WTC11 (cell line): Measurements from ENCODE around the gene TDRD1. TPM values are rescaled to one million over a fixed set of nuclear protein-coding genes. Genes with fewer than 3 reads are reported as not detected.

ENCODE experiments used
- ATAC-seq: fragments of 200-7000 bp; cut with Tn5 transposase; 2 replicates; pipeline ENCODE4 v1.10.0; 2021; ENCODE audit warnings: mild to moderate bottlenecking, moderate library complexity
- CTCF ChIA-PET: fragments of 300-600 bp; sonication (Branson Sonifier 250); formaldehyde crosslinking; loops from one replicate; lab custom pipeline; 2021; ENCODE audit warnings: antibody characterized with exemption; lab: Charles Lee
- POLR2A ChIA-PET: fragments of 350-600 bp; sonication (Branson Sonifier 250); formaldehyde crosslinking; loops from one replicate; lab custom pipeline; 2021; ENCODE audit warnings: antibody characterized with exemption; lab: Charles Lee
- DNase-seq: peaks from one replicate; pipeline ENCODE4 v3.0.0; 2021; ENCODE audit warnings: low spot score
- H3K27ac Mint-ChIP-seq: 2 replicates; pipeline ENCODE4 v1.8.0; 2021; ENCODE audit warnings: mixed read lengths
- H3K27me3 Mint-ChIP-seq: 2 replicates; pipeline ENCODE4 v1.8.0; 2021; ENCODE audit warnings: low read depth, mild to moderate bottlenecking, moderate library complexity, mixed read lengths
- H3K36me3 Mint-ChIP-seq: 2 replicates; pipeline ENCODE4 v1.8.0; 2021; ENCODE audit warnings: mixed read lengths
- H3K4me1 Mint-ChIP-seq: 2 replicates; pipeline ENCODE4 v1.8.0; 2022; ENCODE audit warnings: mixed read lengths
- H3K4me3 Mint-ChIP-seq: 2 replicates; pipeline ENCODE4 v1.8.0; 2021; ENCODE audit warnings: mild to moderate bottlenecking, moderate library complexity, mixed read lengths
- H3K9me3 Mint-ChIP-seq: 2 replicates; pipeline ENCODE4 v1.8.0; 2021; ENCODE audit warnings: mixed read lengths
- ATF1 ChIP-seq: sonication (generic); formaldehyde crosslinking; IDR thresholded peaks from 2 replicates; pipeline ENCODE4 v1.8.1; 2023; ENCODE audit warnings: mild to moderate bottlenecking, moderate library complexity, missing genetic modification reagents
- ATF3 ChIP-seq: sonication (generic); formaldehyde crosslinking; conservative IDR thresholded peaks from 2 replicates; pipeline ENCODE4 v1.8.1; 2022; ENCODE audit warnings: mild to moderate bottlenecking, missing genetic modification reagents
- ATF6 ChIP-seq: sonication (generic); formaldehyde crosslinking; IDR thresholded peaks from 2 replicates; pipeline ENCODE4 v1.8.1; 2023; ENCODE audit warnings: mild to moderate bottlenecking, missing genetic modification reagents
- CDX4 ChIP-seq: fragments of 250-450 bp; sonication (Bioruptor Pico); IDR thresholded peaks from 2 replicates; pipeline ENCODE4 v1.9.0; 2021; ENCODE audit warnings: moderate library complexity, mild to moderate bottlenecking, inconsistent platforms, borderline replicate concordance
- E2F1 ChIP-seq: sonication (generic); formaldehyde crosslinking; IDR thresholded peaks from 2 replicates; pipeline ENCODE4 v1.8.0; 2022; ENCODE audit warnings: mild to moderate bottlenecking, missing genetic modification reagents
- EMX1 ChIP-seq: fragments of 250-450 bp; sonication (Bioruptor Pico); IDR thresholded peaks from 2 replicates; pipeline ENCODE4 v1.8.0; 2021; ENCODE audit warnings: mild to moderate bottlenecking
- ERG ChIP-seq: fragments of 250-450 bp; sonication (Bioruptor Pico); IDR thresholded peaks from 2 replicates; pipeline ENCODE4 v1.8.0; 2021; ENCODE audit warnings: mild to moderate bottlenecking
- ETV6 ChIP-seq: sonication (generic); formaldehyde crosslinking; IDR thresholded peaks from 2 replicates; pipeline ENCODE4 v1.8.1; 2022; ENCODE audit warnings: mild to moderate bottlenecking, missing genetic modification reagents
- FOXP1 ChIP-seq: sonication (generic); formaldehyde crosslinking; IDR thresholded peaks from 2 replicates; pipeline ENCODE4 v1.8.0; 2022; ENCODE audit warnings: missing genetic modification reagents, mild to moderate bottlenecking, moderate library complexity, borderline replicate concordance
- FOXP4 ChIP-seq: sonication (generic); formaldehyde crosslinking; IDR thresholded peaks from 2 replicates; pipeline ENCODE4 v1.8.0; 2022; ENCODE audit warnings: mild to moderate bottlenecking, missing genetic modification reagents
- GRHL2 ChIP-seq: fragments of 250-450 bp; sonication (Bioruptor Pico); IDR thresholded peaks from 2 replicates; pipeline ENCODE4 v1.8.0; 2022; ENCODE audit warnings: mild to moderate bottlenecking, moderate library complexity; ENCODE audit not compliant: insufficient replicate concordance, severe bottlenecking
- MAX ChIP-seq: sonication (generic); formaldehyde crosslinking; IDR thresholded peaks from 2 replicates; pipeline ENCODE4 v1.8.0; 2022; ENCODE audit warnings: mild to moderate bottlenecking, missing genetic modification reagents
- MLX ChIP-seq: sonication (generic); formaldehyde crosslinking; IDR thresholded peaks from 2 replicates; pipeline ENCODE4 v1.8.1; 2023; ENCODE audit warnings: mild to moderate bottlenecking, missing genetic modification reagents, moderate library complexity
- OVOL2 ChIP-seq: fragments of 250-450 bp; sonication (Bioruptor Pico); IDR thresholded peaks from 2 replicates; pipeline ENCODE4 v1.9.0; 2021; ENCODE audit warnings: mild to moderate bottlenecking, borderline replicate concordance
- PREB ChIP-seq: sonication (generic); formaldehyde crosslinking; IDR thresholded peaks from 2 replicates; pipeline ENCODE4 v1.8.1; 2022; ENCODE audit warnings: mild to moderate bottlenecking, missing genetic modification reagents, moderate library complexity, borderline replicate concordance
- TCF7 ChIP-seq: sonication (generic); formaldehyde crosslinking; IDR thresholded peaks from 2 replicates; pipeline ENCODE4 v1.8.0; 2022; ENCODE audit warnings: mild to moderate bottlenecking, low read depth, missing genetic modification reagents, moderate library complexity
- TEAD1 ChIP-seq: sonication (generic); formaldehyde crosslinking; IDR thresholded peaks from 2 replicates; pipeline ENCODE4 v1.8.0; 2022; ENCODE audit warnings: mild to moderate bottlenecking, missing genetic modification reagents
- TEAD4 ChIP-seq: sonication (generic); formaldehyde crosslinking; IDR thresholded peaks from 2 replicates; pipeline ENCODE4 v1.8.0; 2022; ENCODE audit warnings: mild to moderate bottlenecking, missing genetic modification reagents
- ZBTB21 ChIP-seq: sonication (generic); formaldehyde crosslinking; IDR thresholded peaks from 2 replicates; pipeline ENCODE4 v1.8.1; 2023; ENCODE audit warnings: mild to moderate bottlenecking, missing genetic modification reagents, borderline replicate concordance
- ZNF138 ChIP-seq: sonication (generic); formaldehyde crosslinking; conservative IDR thresholded peaks from 2 replicates; pipeline ENCODE4 v1.8.1; 2022; ENCODE audit warnings: mild to moderate bottlenecking, moderate library complexity, missing genetic modification reagents
- ZNF232 ChIP-seq: sonication (generic); formaldehyde crosslinking; IDR thresholded peaks from 2 replicates; pipeline ENCODE4 v1.8.0; 2022; ENCODE audit warnings: mild to moderate bottlenecking, missing genetic modification reagents
- ZNF263 ChIP-seq: sonication (generic); formaldehyde crosslinking; IDR thresholded peaks from 2 replicates; pipeline ENCODE4 v1.8.1; 2022; ENCODE audit warnings: low read depth, mild to moderate bottlenecking, moderate library complexity, missing genetic modification reagents
- total RNA-seq: library from RNA; stranded (reverse); gene quantifications from 3 replicates; pipeline ENCODE4 v1.2.3, GENCODE V29; 2021

Gene TDRD1
- total RNA-seq, 1 experiment from 2014 or later, result 0.70 TPM

GRCh38 chr10:114258274-114258840 is 79.2 kb downstream of the TDRD1 start:
- DNase-seq, result no peak
- ChIA-PET POLR2A (no interaction called here), CTCF (no interaction called here)
- Mint-ChIP-seq H3K4me3 (no peak overlapping the region), H3K27me3 (no peaks in the 10 kb centered on the region), H3K9me3 (peaks cover 13% of the 10 kb centered on the region), H3K27ac (no peak overlapping the region), H3K36me3 (peaks cover 19% of the 10 kb centered on the region), H3K4me1 (peaks cover 14% of the 10 kb centered on the region)
- no peak for ATAC-seq
- no peak for TF ChIP-seq CDX4 (CRISPR knock-in tag)
- no peak for TF ChIP-seq ETV6 (CRISPR knock-in tag)
- no peak for TF ChIP-seq E2F1 (CRISPR knock-in tag)
- TF ChIP-seq PREB (CRISPR knock-in tag), result no peak
- TF ChIP-seq ZNF138, result no peak
- no peak for TF ChIP-seq ZBTB21 (CRISPR knock-in tag)
- no peak for TF ChIP-seq ERG (CRISPR knock-in tag)
- no peak for TF ChIP-seq OVOL2
- TF ChIP-seq MLX (CRISPR knock-in tag), result no peak
- TF ChIP-seq FOXP4 (CRISPR knock-in tag), result no peak

- TF ChIP-seq TCF7 (CRISPR knock-in tag), result no peak
- no peak for TF ChIP-seq TEAD1
- TF ChIP-seq GRHL2 (CRISPR knock-in tag), result no peak
- no peak for TF ChIP-seq MLX (CRISPR knock-in tag)
- TF ChIP-seq ZNF232, result no peak
- TF ChIP-seq EMX1 (CRISPR knock-in tag), result no peak
- no peak for TF ChIP-seq MAX (CRISPR knock-in tag)
- no peak for TF ChIP-seq ZNF263 (CRISPR knock-in tag)
- TF ChIP-seq ATF6 (CRISPR knock-in tag), result no peak
- TF ChIP-seq TEAD4 (CRISPR knock-in tag), result no peak
- TF ChIP-seq ATF1 (CRISPR knock-in tag), result no peak
- TF ChIP-seq ZBTB21 (CRISPR knock-in tag), result no peak
- TF ChIP-seq ATF3 (CRISPR knock-in tag), result no peak
- no peak for TF ChIP-seq FOXP1 (CRISPR knock-in tag)
- H3K9me3 Mint-ChIP-seq, result peaks cover 5% of the 10 kb centered on the region; the same call in 1 of the 2 replicates
- ATAC-seq (no peak), DNase-seq (no peak)
- peaks cover 14% of the 10 kb centered on the region for H3K4me1 Mint-ChIP-seq
- H3K4me3 Mint-ChIP-seq, result no peak overlapping the region
- ChIA-PET CTCF (no interaction called here), POLR2A (no interaction called here)
- no peaks in the 10 kb centered on the region for H3K27me3 Mint-ChIP-seq
- no peak overlapping the region for H3K27ac Mint-ChIP-seq
- H3K36me3 Mint-ChIP-seq, result peaks cover 6% of the 10 kb centered on the region
Measured at GRCh38 chr10:114259824-114260223, 80.7 kb downstream of the TDRD1 start.
